Measurements from ENCODE around the gene ZNF205. TPM values are rescaled to one million over a fixed set of nuclear protein-coding genes. Genes with fewer than 3 reads are reported as not detected.

The ZNF205 gene
- total and polyA plus RNA-seq, 7 donors, result 1.8 to 5.4 (median 1.9) TPM

DNA sequence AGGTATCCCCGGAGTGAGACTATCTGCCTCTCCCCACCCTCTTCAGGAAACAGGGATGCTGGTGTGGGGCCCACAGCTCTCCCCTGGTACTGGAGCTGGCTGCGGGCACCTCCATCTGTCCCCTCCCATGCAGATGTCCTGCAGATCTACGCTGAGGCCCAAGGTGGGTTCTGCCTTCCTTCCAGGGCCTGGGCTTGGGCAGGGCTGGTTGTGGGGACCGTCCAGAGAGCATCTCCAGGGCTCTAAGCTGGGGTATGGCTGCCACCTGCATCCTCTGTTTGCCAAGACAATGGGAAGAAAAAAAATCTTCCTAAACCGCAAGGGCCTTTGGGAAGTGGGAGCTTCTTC, 35.3 kb downstream of the ZNF205 start:
- H3K36me3 ChIP-seq (ENCODE audit: insufficient read depth in 1 of 2, low read depth in 1 of 2), result no peaks in the 10 kb centered on the region
- H3K9me3 ChIP-seq, result no peaks in the 10 kb centered on the region
- WGBS, 3 donors, result 92 to 96% (median 93%) methylated on average over 5 of the region's 5 CpGs
- peaks cover 0 to 2% (median 0%) of the 10 kb centered on the region in 3 donors for H3K27me3 ChIP-seq (ENCODE audit: insufficient read depth in 3 of 3, low read length in 2 of 3)
- TF ChIP-seq, protein P1, sequence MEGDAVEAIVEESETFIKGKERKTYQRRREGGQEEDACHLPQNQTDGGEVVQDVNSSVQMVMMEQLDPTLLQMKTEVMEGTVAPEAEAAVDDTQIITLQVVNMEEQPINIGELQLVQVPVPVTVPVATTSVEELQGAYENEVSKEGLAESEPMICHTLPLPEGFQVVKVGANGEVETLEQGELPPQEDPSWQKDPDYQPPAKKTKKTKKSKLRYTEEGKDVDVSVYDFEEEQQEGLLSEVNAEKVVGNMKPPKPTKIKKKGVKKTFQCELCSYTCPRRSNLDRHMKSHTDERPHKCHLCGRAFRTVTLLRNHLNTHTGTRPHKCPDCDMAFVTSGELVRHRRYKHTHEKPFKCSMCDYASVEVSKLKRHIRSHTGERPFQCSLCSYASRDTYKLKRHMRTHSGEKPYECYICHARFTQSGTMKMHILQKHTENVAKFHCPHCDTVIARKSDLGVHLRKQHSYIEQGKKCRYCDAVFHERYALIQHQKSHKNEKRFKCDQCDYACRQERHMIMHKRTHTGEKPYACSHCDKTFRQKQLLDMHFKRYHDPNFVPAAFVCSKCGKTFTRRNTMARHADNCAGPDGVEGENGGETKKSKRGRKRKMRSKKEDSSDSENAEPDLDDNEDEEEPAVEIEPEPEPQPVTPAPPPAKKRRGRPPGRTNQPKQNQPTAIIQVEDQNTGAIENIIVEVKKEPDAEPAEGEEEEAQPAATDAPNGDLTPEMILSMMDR (IDR thresholded peaks at IDR 0.05), result no peak
- intact Hi-C loops (cut with DNase I), result no loop called here
- DNase-seq (no peak), ATAC-seq (no peak)
- no peak overlapping the region for H3K4me3 ChIP-seq
- H3K4me1 ChIP-seq, result peaks cover 37% of the 10 kb centered on the region
- H3K27ac ChIP-seq, result no peak overlapping the region

DNA sequence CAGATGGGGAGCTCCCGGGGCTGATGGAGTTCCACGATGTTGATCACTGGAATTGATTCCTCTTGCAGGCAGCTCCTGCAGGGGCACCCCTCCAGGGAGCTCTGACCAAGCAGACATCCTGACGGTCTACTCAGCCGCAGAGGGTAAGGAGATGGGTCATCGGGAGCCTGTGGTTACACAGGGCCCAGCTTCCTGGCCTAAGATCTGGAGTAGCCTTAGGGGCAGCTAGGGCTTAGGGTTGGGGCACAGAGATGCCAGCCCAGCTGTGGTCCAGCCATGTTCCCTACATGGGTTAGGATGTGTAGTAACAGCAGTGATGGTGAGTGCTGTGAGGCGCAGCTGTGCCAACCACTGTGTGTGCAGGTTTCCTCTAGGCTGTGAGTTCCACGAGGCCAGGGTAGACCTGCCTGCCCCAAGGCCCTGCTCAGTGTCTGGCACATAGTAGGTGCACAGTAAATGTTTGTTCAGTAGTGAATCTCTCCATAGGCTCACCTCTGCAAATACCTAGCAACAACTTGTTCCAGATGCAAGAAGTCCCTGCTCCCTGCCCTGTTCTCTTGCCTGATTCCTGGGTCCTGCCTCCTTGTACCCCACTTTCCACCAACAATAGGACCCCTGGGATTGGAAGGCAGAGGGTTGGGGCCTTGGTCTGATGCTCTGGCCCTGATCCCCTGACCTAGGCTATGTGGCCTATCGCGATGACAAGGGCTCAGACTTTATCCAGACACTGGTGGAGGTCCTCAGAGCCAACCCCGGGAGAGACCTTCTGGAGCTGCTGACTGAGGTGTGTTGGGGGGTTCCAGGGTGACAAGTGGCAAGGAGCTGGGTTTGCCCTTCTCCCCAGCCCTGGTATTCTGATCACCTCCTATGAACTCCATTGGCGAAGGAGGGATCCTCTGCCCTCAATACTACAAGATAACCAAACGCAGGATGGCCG, 36.1 kb downstream of the ZNF205 start:
- 92 to 94% (median 93%) methylated on average over 13 of the region's 13 CpGs for WGBS, 3 donors
- Histone ChIP-seq H3K4me3 (no peak overlapping the region), H3K36me3 (ENCODE audit: insufficient read depth in 1 of 2, low read depth in 1 of 2) (no peaks in the 10 kb centered on the region), H3K27ac (no peak overlapping the region), H3K27me3 (ENCODE audit: insufficient read depth in 3 of 3, low read length in 2 of 3) (peaks cover 0 to 2% (median 0%) of the 10 kb centered on the region in 3 donors), H3K4me1 (peaks cover 33% of the 10 kb centered on the region), H3K9me3 (no peaks in the 10 kb centered on the region)
- ATAC-seq, result no peak
- TF ChIP-seq, protein P1 (IDR thresholded peaks at IDR 0.05), result no peak
- no peak for DNase-seq
- intact Hi-C loops (cut with DNase I), result no loop called here

DNA sequence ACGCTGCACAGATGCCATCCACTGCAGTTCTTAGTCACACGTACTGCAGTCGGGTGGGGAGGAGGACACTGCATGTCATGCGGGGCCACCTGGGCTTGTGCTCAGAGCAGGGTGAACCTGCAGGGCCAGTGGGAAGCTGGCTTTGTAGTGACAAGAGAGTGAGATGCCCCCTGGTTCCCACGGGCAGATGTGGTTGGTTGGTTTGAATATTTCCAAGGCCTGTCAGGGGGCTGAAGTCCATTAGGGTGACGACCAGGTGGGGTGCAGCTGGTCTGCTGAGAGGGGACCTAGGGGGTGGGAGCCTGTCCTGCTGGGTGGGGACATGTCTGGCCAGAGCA, 36.8 kb downstream of the ZNF205 start:
- TF ChIP-seq, protein P1 (IDR thresholded peaks at IDR 0.05), result no peak

DNA sequence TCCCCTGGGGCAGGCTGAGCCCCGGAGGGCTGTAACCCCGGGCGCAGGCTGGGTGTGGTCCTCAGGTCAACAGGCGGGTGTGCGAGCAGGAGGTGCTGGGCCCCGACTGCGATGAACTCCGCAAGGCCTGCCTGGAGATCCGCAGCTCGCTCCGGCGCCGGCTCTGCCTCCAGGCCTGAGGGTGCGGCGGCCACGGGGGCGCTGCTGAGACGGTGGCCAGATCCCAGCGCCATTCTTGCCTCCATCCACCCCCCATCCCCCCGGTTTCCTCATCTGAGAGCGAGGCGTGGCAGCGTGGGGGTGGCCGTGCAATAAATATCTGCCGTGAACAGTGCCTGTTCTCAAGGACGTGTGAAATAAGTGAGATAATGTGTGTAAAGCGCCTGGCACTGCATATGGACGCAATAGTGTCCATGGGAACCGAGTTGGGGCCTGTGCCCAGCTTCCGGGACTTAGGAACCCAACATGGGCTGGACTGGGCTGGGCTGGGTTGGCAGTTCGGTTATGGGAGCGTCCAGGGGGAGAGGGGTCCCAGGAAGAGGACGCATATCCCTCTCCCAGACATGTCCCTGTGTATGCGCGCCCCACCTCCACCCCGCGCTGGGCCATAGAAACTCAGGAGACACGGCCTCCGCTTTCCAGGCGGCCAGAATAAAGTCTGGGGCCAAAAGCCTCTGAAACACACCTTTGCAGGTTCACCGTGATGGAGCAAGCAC, 37.4 kb downstream of the ZNF205 start:
- H3K27ac ChIP-seq, result peak overlapping the region; percentile 72
- H3K27me3 ChIP-seq (ENCODE audit: insufficient read depth in 3 of 3, low read length in 2 of 3), result peaks cover 0 to 2% (median 0%) of the 10 kb centered on the region in 3 donors
- H3K9me3 ChIP-seq, result no peaks in the 10 kb centered on the region
- WGBS, 3 donors, result 16 to 28% (median 21%) methylated on average over 35 to 41 of the region's 41 CpGs
- ATAC-seq, result peak; percentile 31 to 56 (median 44)
- H3K4me1 ChIP-seq, result peaks cover 24% of the 10 kb centered on the region
- peak overlapping the region; percentile 78 for H3K4me3 ChIP-seq
- H3K36me3 ChIP-seq (ENCODE audit: insufficient read depth in 1 of 2, low read depth in 1 of 2), result no peaks in the 10 kb centered on the region
- DNase-seq, result peak; percentile 79 to 80
- TF ChIP-seq, protein P1 (IDR thresholded peaks at IDR 0.05), result peak; percentile 21
- intact Hi-C loops (cut with DNase I), result no loop called here

More for the DNA sequence above, 36.8 kb downstream of the ZNF205 start:
- Histone ChIP-seq H3K27me3 (ENCODE audit: insufficient read depth in 3 of 3, low read length in 2 of 3) (peaks cover 0 to 2% (median 0%) of the 10 kb centered on the region in 3 donors), H3K4me3 (no peak overlapping the region), H3K4me1 (peaks cover 29% of the 10 kb centered on the region), H3K27ac (no peak overlapping the region), H3K36me3 (ENCODE audit: insufficient read depth in 1 of 2, low read depth in 1 of 2) (no peaks in the 10 kb centered on the region), H3K9me3 (no peaks in the 10 kb centered on the region)
- WGBS, 3 donors, result 90 to 92% (median 90%) methylated on average over 6 of the region's 6 CpGs
- intact Hi-C loops (cut with DNase I), result no loop called here
- DNase-seq, result peak in 1 of 2 donors; percentile 54
- ATAC-seq, result no peak

All from psoas muscle (tissue), 8 donors.